OCI-LY1 (cell line): Measurements from ENCODE around the gene FTSJ3.

Experiments
- H2AFZ ChIP-seq: fragments of 200-600 bp; sonication (generic), shearing (Covaris generic); 2 replicates; pipeline ENCODE4 v1.6.0; 2014; ENCODE audit warnings: antibody characterized with exemption, mild to moderate bottlenecking, low read length
- H3F3A ChIP-seq: fragments of 200-600 bp; sonication (generic), shearing (Covaris generic); 2 replicates; pipeline ENCODE4 v1.6.0; 2014; ENCODE audit warnings: mild to moderate bottlenecking, antibody characterized with exemption, low read length, moderate library complexity; ENCODE audit not compliant: insufficient read depth
- H3K27ac ChIP-seq: fragments of 200-600 bp; sonication (generic); 2 replicates; pipeline ENCODE4 v1.5.1; 2014; ENCODE audit warnings: low read length, mixed run types, mild to moderate bottlenecking, low read depth; ENCODE audit not compliant: poor library complexity, severe bottlenecking
- H3K27me3 ChIP-seq: fragments of 200-600 bp; sonication (generic); 2 replicates; pipeline ENCODE4 v1.6.0; 2014; ENCODE audit warnings: antibody characterized with exemption, mild to moderate bottlenecking, low read length, moderate library complexity; ENCODE audit not compliant: insufficient read depth
- H3K36me3 ChIP-seq: fragments of 200-600 bp; sonication (generic); 2 replicates; pipeline ENCODE4 v1.6.1; 2014; ENCODE audit warnings: mild to moderate bottlenecking, antibody characterized with exemption, low read length, moderate library complexity, mixed read lengths; ENCODE audit not compliant: insufficient read depth
- H3K4me1 ChIP-seq: fragments of 200-600 bp; sonication (generic); 2 replicates; pipeline ENCODE4 v1.5.1; 2014; ENCODE audit warnings: mild to moderate bottlenecking, low read length, moderate library complexity; ENCODE audit not compliant: insufficient read depth, severe bottlenecking
- H3K4me2 ChIP-seq: fragments of 200-600 bp; sonication (generic), shearing (Covaris generic); 2 replicates; pipeline ENCODE4 v1.6.1; 2014; ENCODE audit warnings: low read length
- H3K4me3 ChIP-seq: fragments of 200-600 bp; sonication (generic); 2 replicates; pipeline ENCODE4 v1.5.1; 2014; ENCODE audit warnings: low read length, low read depth, mild to moderate bottlenecking, mixed read lengths; ENCODE audit not compliant: poor library complexity, severe bottlenecking
- H3K79me2 ChIP-seq: fragments of 200-600 bp; shearing (Covaris generic); 2 replicates; pipeline ENCODE4 v1.6.1; 2016; ENCODE audit warnings: mixed run types, low read length, mixed read lengths; ENCODE audit not compliant: insufficient read depth
- H3K9ac ChIP-seq: fragments of 200-600 bp; sonication (generic), shearing (Covaris generic); 2 replicates; pipeline ENCODE4 v1.6.1; 2014; ENCODE audit warnings: mild to moderate bottlenecking, low read length, mixed read lengths
- H3K9me2 ChIP-seq: fragments of 200-600 bp; sonication (generic), shearing (Covaris generic); 2 replicates; pipeline ENCODE4 v1.6.1; 2014; ENCODE audit warnings: low read depth, mild to moderate bottlenecking, low read length, mixed read lengths
- H3K9me3 ChIP-seq: fragments of 200-600 bp; shearing (Covaris generic); 2 replicates; pipeline ENCODE4 v1.6.1; 2014; ENCODE audit warnings: low read length, mixed read lengths
- H4K20me1 ChIP-seq: fragments of 200-600 bp; sonication (generic), shearing (Covaris generic); 2 replicates; pipeline ENCODE4 v1.6.0; 2016; ENCODE audit warnings: mild to moderate bottlenecking, low read length; ENCODE audit not compliant: insufficient read depth
- EZH2 ChIP-seq: fragments of 200-600 bp; sonication (generic), shearing (Covaris generic); IDR thresholded peaks from 2 replicates; pipeline ENCODE4 v1.8.0; 2017; ENCODE audit warnings: borderline replicate concordance, mixed run types, mild to moderate bottlenecking, antibody characterized with exemption, low read length, moderate library complexity, mixed read lengths
- TF ChIP-seq, protein P1 (sequence below): fragments of 200-600 bp; sonication (generic), shearing (Covaris generic); IDR thresholded peaks from 2 replicates; pipeline ENCODE4 v1.5.1; 2017; ENCODE audit warnings: mild to moderate bottlenecking, antibody characterized with exemption, low read length, moderate library complexity, mixed read lengths

FTSJ3 gene

DNA sequence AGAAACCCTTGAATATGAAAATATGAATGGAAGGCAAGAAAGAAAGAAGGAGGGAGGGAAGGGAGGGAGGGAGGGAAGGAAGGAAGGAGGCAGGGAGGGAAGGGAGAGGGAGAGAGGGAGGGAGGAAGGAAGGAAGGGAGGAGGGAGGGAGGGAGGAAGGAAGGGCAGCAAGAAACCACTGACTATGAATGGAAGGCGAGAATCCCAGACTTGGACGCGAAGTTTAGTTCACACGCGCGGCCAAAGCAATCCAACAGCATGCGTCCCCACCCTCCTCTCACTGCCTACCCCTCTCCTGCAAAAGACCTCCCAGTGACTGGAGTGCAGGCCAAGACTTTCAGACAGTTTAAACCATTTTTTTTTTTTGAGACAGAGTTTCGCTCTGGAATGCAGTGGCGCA is 22.9 kb upstream of the FTSJ3 start:
- H3K9me3 ChIP-seq: no peaks in the 10 kb centered on the region
- no peak overlapping the region for H3K27ac ChIP-seq
- 0 out of 2 replicates have a peak, but pooled peaks cover 7% of the 10 kb centered on the region for H3K27me3 ChIP-seq
- H3K4me3 ChIP-seq: no peak overlapping the region
- H2AFZ ChIP-seq: no peak overlapping the region
- no peak overlapping the region for H3K9ac ChIP-seq
- H3K36me3 ChIP-seq: no peaks in the 10 kb centered on the region; the same call in 1 of the 2 replicates
- no peaks in the 10 kb centered on the region for H3K9me2 ChIP-seq
- H3K79me2 ChIP-seq: no peaks in the 10 kb centered on the region
- TF ChIP-seq, protein P1, sequence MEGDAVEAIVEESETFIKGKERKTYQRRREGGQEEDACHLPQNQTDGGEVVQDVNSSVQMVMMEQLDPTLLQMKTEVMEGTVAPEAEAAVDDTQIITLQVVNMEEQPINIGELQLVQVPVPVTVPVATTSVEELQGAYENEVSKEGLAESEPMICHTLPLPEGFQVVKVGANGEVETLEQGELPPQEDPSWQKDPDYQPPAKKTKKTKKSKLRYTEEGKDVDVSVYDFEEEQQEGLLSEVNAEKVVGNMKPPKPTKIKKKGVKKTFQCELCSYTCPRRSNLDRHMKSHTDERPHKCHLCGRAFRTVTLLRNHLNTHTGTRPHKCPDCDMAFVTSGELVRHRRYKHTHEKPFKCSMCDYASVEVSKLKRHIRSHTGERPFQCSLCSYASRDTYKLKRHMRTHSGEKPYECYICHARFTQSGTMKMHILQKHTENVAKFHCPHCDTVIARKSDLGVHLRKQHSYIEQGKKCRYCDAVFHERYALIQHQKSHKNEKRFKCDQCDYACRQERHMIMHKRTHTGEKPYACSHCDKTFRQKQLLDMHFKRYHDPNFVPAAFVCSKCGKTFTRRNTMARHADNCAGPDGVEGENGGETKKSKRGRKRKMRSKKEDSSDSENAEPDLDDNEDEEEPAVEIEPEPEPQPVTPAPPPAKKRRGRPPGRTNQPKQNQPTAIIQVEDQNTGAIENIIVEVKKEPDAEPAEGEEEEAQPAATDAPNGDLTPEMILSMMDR: no peak
- no peak for TF ChIP-seq EZH2
- H3K4me2 ChIP-seq: no peak overlapping the region
- peaks cover 6% of the 10 kb centered on the region for H3K4me1 ChIP-seq
- no peaks in the 10 kb centered on the region for H4K20me1 ChIP-seq
- no peaks in the 10 kb centered on the region for H3F3A ChIP-seq

DNA sequence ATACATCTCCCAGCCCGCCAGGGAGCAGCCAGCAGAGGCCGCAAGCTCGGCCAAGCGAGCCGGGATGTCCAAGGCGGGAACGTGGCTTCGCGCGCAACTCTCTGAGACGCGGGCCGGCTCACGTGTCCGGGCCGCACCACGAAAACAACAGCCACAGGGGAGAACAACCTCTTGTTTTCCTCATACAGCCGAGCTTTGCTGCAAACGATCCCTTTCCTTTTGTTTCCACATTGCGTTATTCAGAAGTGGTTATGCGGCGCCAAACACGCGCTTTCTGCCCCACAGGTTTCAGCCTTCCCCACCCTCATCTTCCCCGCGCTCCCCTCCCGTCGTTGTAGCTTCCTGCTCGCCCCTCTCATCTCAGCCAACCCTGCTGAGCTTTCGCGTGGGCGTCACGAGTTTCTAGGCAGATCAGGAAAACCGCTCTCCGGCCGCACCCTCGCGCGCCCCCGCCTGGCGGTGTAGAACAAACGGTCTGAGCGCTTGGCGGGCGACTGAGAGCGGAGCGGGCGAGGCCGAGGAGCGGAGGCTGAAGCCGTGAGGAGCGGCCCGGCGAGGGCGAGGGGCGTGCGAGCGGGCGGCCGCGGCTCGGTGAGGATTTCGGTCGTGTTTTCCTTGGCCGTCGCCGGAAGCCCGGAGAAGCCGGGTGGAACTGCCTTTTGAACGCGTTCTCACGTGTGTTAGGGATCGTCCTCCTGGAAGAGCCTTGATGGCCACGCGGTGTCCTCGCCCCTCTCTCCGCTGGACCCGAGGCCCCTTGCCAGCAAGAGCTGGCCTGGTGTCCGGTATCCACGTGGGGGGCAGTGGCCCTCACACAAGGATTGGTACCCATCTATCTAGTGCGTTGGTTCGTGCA is 21.6 kb upstream of the FTSJ3 start:
- Histone ChIP-seq H3K4me1 (peaks cover 9% of the 10 kb centered on the region), H3K79me2 (no peaks in the 10 kb centered on the region), H3K4me3 (peak overlapping the region; percentile 32), H3K9ac (no peak overlapping the region), H3K36me3 (no peaks in the 10 kb centered on the region; the same call in 1 of the 2 replicates), H2AFZ (peak overlapping the region; percentile 81), H3K9me3 (no peaks in the 10 kb centered on the region), H3K27me3 (0 out of 2 replicates have a peak, but pooled peaks cover 7% of the 10 kb centered on the region), H3K9me2 (no peaks in the 10 kb centered on the region), H4K20me1 (no peaks in the 10 kb centered on the region), H3F3A (0 out of 2 replicates have a peak, but pooled peaks cover under 1% of the 10 kb centered on the region), H3K27ac (no peak overlapping the region), H3K4me2 (peak overlapping the region; percentile 61)
- TF ChIP-seq, protein P1: peak; percentile 60
- no peak for TF ChIP-seq EZH2

DNA sequence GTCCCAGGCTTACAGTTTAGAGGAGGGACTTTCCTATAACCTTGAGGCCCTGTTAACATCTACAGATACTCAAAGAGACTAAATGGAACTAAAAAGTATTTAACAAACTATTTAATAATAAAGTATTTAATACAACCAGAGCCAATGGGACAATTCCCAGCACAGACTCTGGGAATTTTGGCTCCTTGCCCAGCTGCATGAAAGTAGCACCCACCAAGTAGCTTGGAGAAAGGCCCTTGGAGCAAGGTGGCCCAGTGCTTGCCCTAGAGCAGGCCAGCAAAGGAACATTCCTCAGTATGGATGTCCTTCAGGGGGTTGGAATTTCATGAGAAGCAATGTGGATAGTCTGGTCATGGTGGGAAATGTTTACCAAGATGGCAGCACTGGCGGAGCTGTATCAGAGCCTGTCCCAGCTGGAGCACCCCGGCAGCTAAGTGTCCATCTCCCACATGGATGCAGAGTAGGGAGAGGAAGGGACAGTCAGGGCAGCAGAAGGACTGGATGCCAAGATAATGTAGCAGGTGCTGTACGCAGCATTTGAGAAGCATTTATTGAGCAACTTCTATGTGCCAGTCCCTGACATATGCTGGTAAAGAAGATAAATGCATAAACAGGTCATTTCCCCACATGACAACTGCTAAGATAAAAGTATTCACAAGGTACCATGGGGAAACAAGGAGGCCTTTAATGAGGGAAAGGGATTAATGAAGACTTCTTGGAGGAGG is 20.2 kb upstream of the FTSJ3 start:
- Histone ChIP-seq H3K4me3 (no peak overlapping the region), H3K9me3 (no peaks in the 10 kb centered on the region), H3K4me2 (no peak overlapping the region), H3K9me2 (no peaks in the 10 kb centered on the region), H3K36me3 (no peaks in the 10 kb centered on the region; the same call in 1 of the 2 replicates), H3K27ac (no peak overlapping the region), H3K79me2 (no peaks in the 10 kb centered on the region), H3K27me3 (0 out of 2 replicates have a peak, but pooled peaks cover 7% of the 10 kb centered on the region), H4K20me1 (no peaks in the 10 kb centered on the region), H2AFZ (no peak overlapping the region), H3K4me1 (peaks cover 17% of the 10 kb centered on the region), H3F3A (0 out of 2 replicates have a peak, but pooled peaks cover 6% of the 10 kb centered on the region), H3K9ac (no peak overlapping the region)
- TF ChIP-seq EZH2: no peak
- TF ChIP-seq, protein P1: no peak
